Dendritic cell treated with granulocyte-macrophage colony-stimulating factor and Interleukin-4, amounts not matched to agents 40 ng/mL and 50 ng/mL, for 4 days (primary cell): ENCODE data around the gene DUSP8.

Experiments
- H3K27ac Mint-ChIP-seq: one replicate; pipeline ENCODE4 v1.8.0; 2022; ENCODE audit warnings: mild to moderate bottlenecking, mixed read lengths
- H3K27me3 Mint-ChIP-seq: one replicate; pipeline ENCODE4 v1.8.0; 2022; ENCODE audit warnings: mild to moderate bottlenecking, mixed read lengths
- H3K36me3 Mint-ChIP-seq: one replicate; pipeline ENCODE4 v1.8.0; 2022; ENCODE audit warnings: low read depth, mixed read lengths
- H3K4me1 Mint-ChIP-seq: one replicate; pipeline ENCODE4 v1.8.0; 2022; ENCODE audit warnings: low read depth, mixed read lengths
- H3K4me3 Mint-ChIP-seq: one replicate; pipeline ENCODE4 v1.8.0; 2022; ENCODE audit warnings: mild to moderate bottlenecking, moderate library complexity, mixed read lengths
- H3K9me3 Mint-ChIP-seq: one replicate; pipeline ENCODE4 v1.8.0; 2022; ENCODE audit warnings: mixed read lengths
- intact Hi-C: fragments of 100-400 bp; cut with micrococcal nuclease; formaldehyde crosslinking; loops from one replicate; pipeline ENCODE4 v1.15.0; 2022

The DUSP8 gene

GRCh38 chr11:1557904-1558774 is 13.9 kb downstream of the DUSP8 start:
- intact Hi-C loops: no loop called here
- H3K27ac Mint-ChIP-seq: no peak overlapping the region
- no peaks in the 10 kb centered on the region for H3K4me1 Mint-ChIP-seq
- H3K4me3 Mint-ChIP-seq: no peak overlapping the region
- H3K9me3 Mint-ChIP-seq: no peaks in the 10 kb centered on the region
- H3K27me3 Mint-ChIP-seq: peaks cover 69% of the 10 kb centered on the region
- H3K36me3 Mint-ChIP-seq: no peaks in the 10 kb centered on the region

GRCh38 chr11:1557051-1557884 is 14.8 kb downstream of the DUSP8 start:
- Mint-ChIP-seq H3K27ac (no peak overlapping the region), H3K36me3 (no peaks in the 10 kb centered on the region), H3K4me1 (no peaks in the 10 kb centered on the region), H3K9me3 (no peaks in the 10 kb centered on the region), H3K27me3 (peaks cover 74% of the 10 kb centered on the region), H3K4me3 (no peak overlapping the region)
- intact Hi-C loops: no loop called here

GRCh38 chr11:1556278-1556902 is 15.7 kb downstream of the DUSP8 start:
- intact Hi-C loops: no loop called here
- no peaks in the 10 kb centered on the region for H3K36me3 Mint-ChIP-seq
- no peak overlapping the region for H3K27ac Mint-ChIP-seq
- peaks cover 72% of the 10 kb centered on the region for H3K27me3 Mint-ChIP-seq
- H3K4me1 Mint-ChIP-seq: no peaks in the 10 kb centered on the region
- H3K4me3 Mint-ChIP-seq: no peak overlapping the region
- H3K9me3 Mint-ChIP-seq: no peaks in the 10 kb centered on the region

GRCh38 chr11:1555713-1556153 is 16.3 kb downstream of the DUSP8 start:
- Mint-ChIP-seq H3K4me1 (no peaks in the 10 kb centered on the region), H3K4me3 (no peak overlapping the region), H3K27ac (no peak overlapping the region), H3K27me3 (peaks cover 69% of the 10 kb centered on the region), H3K36me3 (no peaks in the 10 kb centered on the region), H3K9me3 (no peaks in the 10 kb centered on the region)
- intact Hi-C loops: no loop called here

GRCh38 chr11:1554981-1555712 is 16.9 kb downstream of the DUSP8 start:
- Mint-ChIP-seq H3K27ac (no peak overlapping the region), H3K27me3 (peaks cover 67% of the 10 kb centered on the region), H3K4me3 (no peak overlapping the region), H3K36me3 (no peaks in the 10 kb centered on the region), H3K9me3 (no peaks in the 10 kb centered on the region), H3K4me1 (no peaks in the 10 kb centered on the region)
- intact Hi-C loops: no loop called here

GRCh38 chr11:1553808-1554594 is 18.1 kb downstream of the DUSP8 start:
- intact Hi-C loops: no loop called here
- peaks cover 68% of the 10 kb centered on the region for H3K27me3 Mint-ChIP-seq
- peaks cover 1% of the 10 kb centered on the region for H3K4me1 Mint-ChIP-seq
- H3K27ac Mint-ChIP-seq: no peak overlapping the region
- no peak overlapping the region for H3K4me3 Mint-ChIP-seq
- no peaks in the 10 kb centered on the region for H3K9me3 Mint-ChIP-seq
- H3K36me3 Mint-ChIP-seq: no peaks in the 10 kb centered on the region

GRCh38 chr11:1549338-1550330 is 22.4 kb downstream of the DUSP8 start:
- H3K4me3 Mint-ChIP-seq: no peak overlapping the region
- no peaks in the 10 kb centered on the region for H3K36me3 Mint-ChIP-seq
- H3K27ac Mint-ChIP-seq: no peak overlapping the region
- no peaks in the 10 kb centered on the region for H3K9me3 Mint-ChIP-seq
- intact Hi-C loops: no loop called here
- peaks cover 75% of the 10 kb centered on the region for H3K27me3 Mint-ChIP-seq
- peaks cover 17% of the 10 kb centered on the region for H3K4me1 Mint-ChIP-seq

- H3K27ac Mint-ChIP-seq: no peak overlapping the region
- H3K4me3 Mint-ChIP-seq: peak overlapping the region; percentile 44
Measured at GRCh38 chr11:1548221-1549070, 23.6 kb downstream of the DUSP8 start.

GRCh38 chr11:1547467-1548098 is 24.5 kb downstream of the DUSP8 start:
- peaks cover 17% of the 10 kb centered on the region for H3K4me1 Mint-ChIP-seq
- intact Hi-C loops: no loop called here
- H3K4me3 Mint-ChIP-seq: peak overlapping the region; percentile 33
- H3K27ac Mint-ChIP-seq: no peak overlapping the region
- peaks cover 70% of the 10 kb centered on the region for H3K27me3 Mint-ChIP-seq
- no peaks in the 10 kb centered on the region for H3K9me3 Mint-ChIP-seq
- no peaks in the 10 kb centered on the region for H3K36me3 Mint-ChIP-seq

More at GRCh38 chr11:1548221-1549070, 23.6 kb downstream of the DUSP8 start:
- H3K9me3 Mint-ChIP-seq: no peaks in the 10 kb centered on the region
- intact Hi-C loops: no loop called here
- no peaks in the 10 kb centered on the region for H3K36me3 Mint-ChIP-seq
- H3K4me1 Mint-ChIP-seq: peaks cover 17% of the 10 kb centered on the region
- H3K27me3 Mint-ChIP-seq: peaks cover 75% of the 10 kb centered on the region

GRCh38 chr11:1546536-1547466 is 25.3 kb downstream of the DUSP8 start:
- Mint-ChIP-seq H3K27me3 (peaks cover 71% of the 10 kb centered on the region), H3K36me3 (no peaks in the 10 kb centered on the region), H3K4me3 (peak overlapping the region; percentile 33), H3K27ac (no peak overlapping the region), H3K9me3 (no peaks in the 10 kb centered on the region), H3K4me1 (peaks cover 17% of the 10 kb centered on the region)
- intact Hi-C loops: no loop called here
